Ishikawa (cell line): ENCODE results near the gene DSP.

ENCODE experiments used
- CEBPB ChIP-seq: IDR thresholded peaks from 2 replicates; pipeline ENCODE4 v1.6.1; 2012
- EP300 ChIP-seq: IDR thresholded peaks from 2 replicates; pipeline ENCODE4 v1.6.1; 2012; ENCODE audit warnings: borderline replicate concordance
- NFIC ChIP-seq: IDR thresholded peaks from 2 replicates; pipeline ENCODE4 v1.6.1; 2012
- RAD21 ChIP-seq: IDR thresholded peaks from 2 replicates; pipeline ENCODE4 v1.6.1; 2012; ENCODE audit warnings: low read depth
- TAF1 ChIP-seq: IDR thresholded peaks from 2 replicates; pipeline ENCODE4 v1.6.1; 2012; ENCODE audit warnings: low read depth, mild to moderate bottlenecking
- TCF12 ChIP-seq: IDR thresholded peaks from 2 replicates; pipeline ENCODE4 v1.6.1; 2012; ENCODE audit warnings: low read depth
- TEAD4 ChIP-seq: IDR thresholded peaks from 2 replicates; pipeline ENCODE4 v1.6.1; 2012
- YY1 ChIP-seq: IDR thresholded peaks from 2 replicates; pipeline ENCODE4 v1.6.1; 2012; ENCODE audit warnings: low read depth
- ZBTB7A ChIP-seq: IDR thresholded peaks from 2 replicates; pipeline ENCODE4 v1.6.1; 2012; ENCODE audit warnings: low read depth
- TF ChIP-seq, protein P1 (sequence below): IDR thresholded peaks from 2 replicates; pipeline ENCODE4 v1.6.1; 2012
- TF ChIP-seq, protein P2 (sequence below): IDR thresholded peaks from 2 replicates; pipeline ENCODE4 v1.6.1; 2012; ENCODE audit warnings: low read depth, mild to moderate bottlenecking

DSP gene

DNA sequence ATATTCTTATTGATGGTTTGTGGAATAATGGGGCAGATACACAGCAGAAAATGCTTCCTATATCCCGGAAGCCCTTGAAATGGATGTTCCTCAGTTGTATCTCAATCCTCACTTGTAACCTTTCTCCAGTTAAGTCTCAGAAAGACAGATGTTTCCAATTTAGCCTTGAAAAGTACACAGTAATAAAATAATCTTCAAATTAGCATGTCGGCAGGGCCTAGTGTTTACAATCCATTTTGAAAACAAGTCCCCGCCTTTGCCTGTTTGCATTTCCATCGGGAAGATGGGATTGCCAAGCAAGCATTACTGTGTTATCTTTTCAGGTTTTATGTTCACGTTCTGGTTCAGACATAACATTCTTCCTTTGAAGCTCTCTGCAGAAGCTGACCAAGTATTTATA, 90.0 kb downstream of the DSP start:
- no peak for TF ChIP-seq EP300
- no peak for TF ChIP-seq TAF1

DNA sequence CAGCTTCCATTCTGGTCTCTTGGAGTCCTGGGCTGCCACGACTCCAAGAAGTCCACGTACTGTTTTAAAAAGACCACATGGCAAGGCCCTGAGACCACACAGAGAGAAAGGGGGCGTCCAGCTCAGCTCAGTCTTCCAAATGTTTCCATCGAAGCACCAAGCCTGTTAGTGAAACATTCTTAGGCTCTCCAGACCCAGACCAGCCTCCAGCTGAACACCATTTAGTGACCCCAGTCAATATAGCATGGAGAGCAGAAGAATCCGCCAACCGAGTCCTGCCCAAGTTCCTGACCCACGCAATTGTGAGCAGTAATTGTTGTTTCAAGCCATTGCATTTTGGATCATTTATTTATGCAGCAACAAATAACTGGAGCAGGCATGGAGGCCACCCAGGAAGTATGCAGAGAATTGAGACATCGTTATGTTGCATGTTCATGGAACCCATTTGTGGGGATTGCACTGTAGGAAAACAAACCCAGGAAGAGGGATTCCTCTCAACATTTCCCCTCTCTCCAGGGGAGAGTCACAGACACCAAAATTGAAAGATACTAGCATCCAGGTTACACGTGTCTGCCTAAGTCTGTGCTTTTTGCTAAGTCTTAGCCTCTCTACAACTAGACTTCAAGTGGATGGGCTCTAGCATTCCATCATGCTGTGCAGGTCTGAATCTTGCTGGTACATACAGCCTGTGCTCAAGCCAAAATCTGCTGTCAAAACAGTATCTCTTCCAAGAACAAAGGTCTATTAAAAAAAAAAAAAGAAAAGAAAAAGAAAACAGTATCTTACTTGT, 91.2 kb downstream of the DSP start:
- TF ChIP-seq TAF1 = no peak
- TF ChIP-seq YY1 = no peak
- no peak for TF ChIP-seq RAD21
- no peak for TF ChIP-seq ZBTB7A
- TF ChIP-seq, protein P1, sequence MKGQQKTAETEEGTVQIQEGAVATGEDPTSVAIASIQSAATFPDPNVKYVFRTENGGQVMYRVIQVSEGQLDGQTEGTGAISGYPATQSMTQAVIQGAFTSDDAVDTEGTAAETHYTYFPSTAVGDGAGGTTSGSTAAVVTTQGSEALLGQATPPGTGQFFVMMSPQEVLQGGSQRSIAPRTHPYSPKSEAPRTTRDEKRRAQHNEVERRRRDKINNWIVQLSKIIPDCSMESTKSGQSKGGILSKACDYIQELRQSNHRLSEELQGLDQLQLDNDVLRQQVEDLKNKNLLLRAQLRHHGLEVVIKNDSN = no peak
- TF ChIP-seq, protein P2, sequence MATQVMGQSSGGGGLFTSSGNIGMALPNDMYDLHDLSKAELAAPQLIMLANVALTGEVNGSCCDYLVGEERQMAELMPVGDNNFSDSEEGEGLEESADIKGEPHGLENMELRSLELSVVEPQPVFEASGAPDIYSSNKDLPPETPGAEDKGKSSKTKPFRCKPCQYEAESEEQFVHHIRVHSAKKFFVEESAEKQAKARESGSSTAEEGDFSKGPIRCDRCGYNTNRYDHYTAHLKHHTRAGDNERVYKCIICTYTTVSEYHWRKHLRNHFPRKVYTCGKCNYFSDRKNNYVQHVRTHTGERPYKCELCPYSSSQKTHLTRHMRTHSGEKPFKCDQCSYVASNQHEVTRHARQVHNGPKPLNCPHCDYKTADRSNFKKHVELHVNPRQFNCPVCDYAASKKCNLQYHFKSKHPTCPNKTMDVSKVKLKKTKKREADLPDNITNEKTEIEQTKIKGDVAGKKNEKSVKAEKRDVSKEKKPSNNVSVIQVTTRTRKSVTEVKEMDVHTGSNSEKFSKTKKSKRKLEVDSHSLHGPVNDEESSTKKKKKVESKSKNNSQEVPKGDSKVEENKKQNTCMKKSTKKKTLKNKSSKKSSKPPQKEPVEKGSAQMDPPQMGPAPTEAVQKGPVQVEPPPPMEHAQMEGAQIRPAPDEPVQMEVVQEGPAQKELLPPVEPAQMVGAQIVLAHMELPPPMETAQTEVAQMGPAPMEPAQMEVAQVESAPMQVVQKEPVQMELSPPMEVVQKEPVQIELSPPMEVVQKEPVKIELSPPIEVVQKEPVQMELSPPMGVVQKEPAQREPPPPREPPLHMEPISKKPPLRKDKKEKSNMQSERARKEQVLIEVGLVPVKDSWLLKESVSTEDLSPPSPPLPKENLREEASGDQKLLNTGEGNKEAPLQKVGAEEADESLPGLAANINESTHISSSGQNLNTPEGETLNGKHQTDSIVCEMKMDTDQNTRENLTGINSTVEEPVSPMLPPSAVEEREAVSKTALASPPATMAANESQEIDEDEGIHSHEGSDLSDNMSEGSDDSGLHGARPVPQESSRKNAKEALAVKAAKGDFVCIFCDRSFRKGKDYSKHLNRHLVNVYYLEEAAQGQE = no peak
- no peak for TF ChIP-seq EP300
- no peak for TF ChIP-seq TCF12
- TF ChIP-seq TEAD4 = no peak

DNA sequence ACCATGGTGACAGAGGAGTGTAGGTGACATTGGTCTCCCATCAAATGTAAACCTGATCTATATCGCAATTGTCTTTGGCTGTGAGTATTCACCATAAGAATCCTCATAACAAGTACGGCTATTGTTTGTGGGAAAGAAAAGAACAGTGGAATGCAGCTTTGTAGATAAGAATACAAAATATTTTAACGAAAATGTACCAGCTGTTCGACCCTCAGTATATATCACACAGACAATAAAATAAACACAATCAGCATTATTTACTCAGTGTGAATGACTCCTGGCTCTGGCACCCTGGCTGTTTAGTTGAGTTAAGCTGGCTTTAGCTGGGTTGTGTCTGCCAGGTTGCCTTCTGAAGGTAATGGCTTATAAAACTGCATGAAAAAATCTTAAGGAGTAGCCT, 91.9 kb downstream of the DSP start:
- TF ChIP-seq RAD21 (no peak), TEAD4 (no peak), YY1 (no peak), NFIC (no peak)
- TF ChIP-seq, protein P1 = no peak

DNA sequence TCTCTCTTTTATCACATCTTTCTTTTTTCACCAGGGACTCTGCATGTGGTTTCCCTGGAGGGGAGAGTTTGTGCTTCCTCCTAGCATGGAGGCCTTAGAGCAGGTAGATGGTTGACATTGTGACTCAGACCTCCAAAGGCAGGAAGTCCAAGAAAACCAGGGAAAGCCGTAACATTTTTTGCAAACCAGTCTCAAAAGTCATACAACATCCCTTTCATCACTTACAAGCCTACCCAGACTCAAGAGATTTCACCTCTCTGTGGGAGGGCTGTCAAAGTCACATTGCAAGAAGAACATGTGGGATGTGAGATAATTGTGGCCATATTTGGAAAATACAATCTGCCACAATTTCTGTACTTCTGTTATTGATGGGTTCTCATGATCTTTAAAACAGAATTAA, 94.7 kb downstream of the DSP start:
- TF ChIP-seq CEBPB (no peak), TEAD4 (no peak), YY1 (no peak)
